ENCODE data around the gene FAM124A.

The FAM124A gene, protein sequence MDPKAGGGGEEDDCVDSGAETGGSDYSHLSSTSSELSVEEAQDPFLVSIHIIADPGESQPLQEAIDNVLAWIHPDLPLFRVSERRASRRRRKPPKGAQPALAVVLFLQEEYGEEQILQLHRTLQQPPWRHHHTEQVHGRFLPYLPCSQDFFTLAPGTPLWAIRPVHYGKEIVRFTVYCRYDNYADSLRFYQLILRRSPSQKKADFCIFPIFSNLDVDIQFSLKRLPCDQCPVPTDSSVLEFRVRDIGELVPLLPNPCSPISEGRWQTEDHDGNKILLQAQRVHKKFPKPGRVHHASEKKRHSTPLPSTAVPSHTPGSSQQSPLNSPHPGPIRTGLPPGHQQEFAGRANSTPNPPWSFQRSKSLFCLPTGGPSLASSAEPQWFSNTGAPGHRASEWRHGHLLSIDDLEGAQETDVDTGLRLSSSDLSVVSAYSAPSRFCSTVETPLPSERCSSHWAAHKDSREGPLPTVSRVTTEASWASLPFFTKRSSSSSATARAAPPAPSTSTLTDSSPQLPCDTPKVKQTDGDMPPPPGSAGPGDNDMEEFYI

GRCh38 chr13:51222037-51222685 lies at the start of gene FAM124A:
Gene FAM124A (plus strand): TSS chr13:51222398. CDS start chr13:51222502, 104 bp downstream.
- DNase-seq = peak; percentile 71

GRCh38 chr13:51175021-51175420 lies 47.2 kb upstream of the FAM124A start:
- no peak for DNase-seq

DNA sequence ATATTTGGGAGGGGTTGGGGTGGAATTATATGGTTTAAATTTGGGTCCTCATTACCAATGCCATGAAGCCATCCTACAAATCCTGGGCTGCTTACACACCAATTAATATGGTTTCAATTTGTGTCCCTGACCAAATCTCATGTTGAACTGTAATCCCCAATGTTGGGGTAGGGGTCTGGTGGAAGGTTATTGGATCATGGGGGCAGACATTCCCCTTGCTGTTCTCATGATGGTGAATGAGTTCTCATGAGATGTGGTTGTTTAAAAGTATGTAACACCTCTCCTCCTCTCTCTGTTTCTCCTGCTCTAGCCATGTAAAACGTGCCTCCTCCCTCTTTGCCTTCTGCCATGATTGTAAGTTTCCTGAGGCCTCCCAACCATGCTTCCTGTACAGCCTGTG lies 46.6 kb upstream of the FAM124A start:
- DNase-seq = no peak

- DNase-seq = no peak
Observed at GRCh38 chr13:51177188-51177587, 45.0 kb upstream of the FAM124A start.

DNA sequence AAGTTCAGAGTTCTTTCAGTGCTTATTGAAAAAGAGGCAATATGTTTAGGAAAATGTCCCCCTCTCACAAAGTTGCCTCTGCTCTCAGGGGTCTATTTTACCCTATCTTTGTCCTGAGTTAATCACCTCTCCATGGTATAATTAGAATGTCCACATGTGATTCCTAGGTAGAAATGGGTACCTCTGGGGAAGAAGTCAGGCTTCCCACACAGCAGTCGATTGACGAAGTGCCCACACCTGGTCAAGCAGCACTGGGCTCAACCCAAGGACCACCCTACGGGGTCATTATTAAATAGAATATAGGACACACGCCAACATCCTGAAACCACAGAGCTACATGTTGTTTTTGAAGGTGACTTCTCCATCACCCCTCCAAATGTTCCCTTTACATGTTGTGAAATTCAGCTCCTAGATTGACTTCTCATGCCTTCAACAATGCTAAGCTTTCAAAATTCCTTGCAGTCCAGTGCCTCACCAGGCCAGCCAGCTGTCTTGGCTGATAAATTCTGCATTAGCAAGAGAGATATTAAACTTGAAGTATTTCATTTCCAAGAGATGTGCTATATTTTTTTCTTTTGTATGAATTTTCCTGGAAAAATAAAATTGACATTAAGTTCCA lies 43.6 kb upstream of the FAM124A start:
- DNase-seq = no peak

DNA sequence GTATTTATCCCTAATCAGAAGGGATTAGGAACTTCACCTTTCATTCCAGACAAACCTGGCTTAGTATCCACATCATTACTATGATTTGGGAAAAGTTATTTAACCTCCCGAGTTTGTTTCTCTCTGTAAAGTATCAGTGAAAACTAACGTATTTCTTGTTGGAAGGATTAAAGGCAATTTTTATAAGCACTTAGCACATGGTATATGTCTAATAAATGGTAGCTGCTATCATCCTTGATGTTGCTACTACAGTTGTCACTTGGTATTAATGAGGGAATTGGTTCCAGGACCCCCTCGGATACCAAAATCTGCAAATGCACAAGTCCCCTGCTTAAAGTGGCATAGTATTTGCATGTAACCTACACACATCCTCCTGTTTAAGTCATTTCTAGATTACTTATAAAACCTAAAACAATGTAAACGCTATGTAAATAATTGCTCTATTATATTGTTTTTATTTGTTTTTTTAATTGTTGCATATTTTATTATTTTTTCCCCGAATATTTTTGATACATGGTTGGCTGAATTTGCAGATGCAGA lies 42.7 kb upstream of the FAM124A start:
- DNase-seq = no peak

- no peak for DNase-seq
Observed at GRCh38 chr13:51180853-51181511, 41.2 kb upstream of the FAM124A start.

DNA sequence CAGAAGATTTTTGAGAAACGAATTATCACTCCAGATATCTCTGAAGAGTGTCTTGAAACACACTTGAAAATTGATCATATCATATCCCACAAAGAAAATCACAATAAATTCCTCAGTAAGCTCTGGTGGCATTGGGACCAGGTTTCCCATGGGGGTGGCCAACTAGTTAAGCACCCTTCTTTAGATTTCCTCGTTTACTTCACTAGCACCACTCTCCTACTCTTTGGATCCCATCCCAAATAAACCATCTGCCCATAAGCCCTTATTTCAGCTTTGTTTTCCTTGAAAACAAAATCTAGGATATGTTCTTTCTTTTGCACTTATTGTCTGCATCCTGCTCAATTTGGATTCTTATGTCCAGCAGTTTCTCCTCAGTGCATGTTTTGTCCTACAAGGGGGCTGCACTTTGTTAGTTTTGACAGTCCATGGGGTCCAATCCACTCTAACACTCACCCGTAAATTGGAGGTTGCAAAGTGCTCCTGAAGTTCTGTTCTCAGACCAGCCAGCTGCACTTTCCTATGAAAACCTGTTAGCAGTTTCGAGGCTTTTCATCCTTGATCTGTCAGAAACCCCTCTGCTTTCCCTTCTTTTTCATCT lies 40.3 kb upstream of the FAM124A start:
- DNase-seq = no peak

GRCh38 chr13:51191743-51192142 lies 30.5 kb upstream of the FAM124A start:
- no peak for DNase-seq

DNA sequence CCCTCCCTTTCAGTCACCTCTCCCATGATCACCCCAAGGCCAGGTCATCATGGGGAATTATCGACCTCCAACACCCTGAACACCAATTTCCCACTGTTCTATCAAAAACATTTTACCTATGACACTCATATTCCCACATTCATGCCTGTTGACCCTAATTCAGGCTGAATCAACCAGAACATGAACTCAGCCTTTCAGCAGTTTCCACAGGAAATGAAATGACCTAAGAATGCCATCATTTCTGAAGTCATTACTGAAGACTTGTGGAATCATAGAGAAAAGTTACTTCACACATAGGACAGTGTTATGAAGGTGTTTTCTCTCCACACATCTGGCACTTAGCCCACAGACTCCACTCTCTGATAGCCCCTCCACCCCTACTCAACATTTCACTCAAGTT lies 29.9 kb upstream of the FAM124A start:
- DNase-seq = no peak

DNA sequence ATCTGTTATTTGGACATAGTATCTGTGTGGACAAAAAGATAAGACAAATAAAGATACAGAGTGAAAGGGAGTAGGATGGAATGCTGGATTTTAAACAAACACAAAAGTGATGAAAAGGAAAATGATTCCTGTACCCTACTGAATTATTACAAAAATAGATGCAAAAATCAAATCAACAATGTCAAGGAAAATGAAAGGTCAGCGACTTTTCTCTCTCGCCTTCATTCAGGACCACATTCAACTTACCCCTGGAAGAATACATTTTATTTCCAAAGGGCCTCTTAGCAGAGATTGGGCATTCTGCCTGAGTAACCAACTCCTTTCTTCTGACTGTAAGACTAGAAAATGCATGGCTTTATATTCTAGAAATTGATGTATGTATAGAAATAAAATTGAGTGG lies 28.8 kb upstream of the FAM124A start:
- DNase-seq = no peak

DNA sequence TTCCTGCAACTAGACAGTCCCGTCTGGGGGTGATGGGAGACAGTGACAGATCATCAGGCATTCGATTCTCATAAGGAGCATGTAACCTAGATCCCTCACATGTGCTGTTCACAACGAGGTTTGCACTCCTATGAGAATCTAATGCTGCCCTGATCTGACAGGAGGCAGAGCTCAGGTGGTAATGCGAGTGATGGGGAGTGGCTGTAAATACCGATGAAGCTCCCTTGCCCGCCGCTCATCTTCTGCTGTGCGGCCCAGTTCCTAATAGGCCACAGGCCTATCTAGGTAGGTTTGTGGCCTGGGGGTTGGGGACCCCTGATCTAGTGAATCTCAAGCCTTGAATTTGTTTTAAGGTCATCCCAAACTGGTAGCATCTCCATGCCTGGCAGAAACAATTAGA lies 27.3 kb upstream of the FAM124A start:
- DNase-seq = no peak

- DNase-seq = no peak
Observed at GRCh38 chr13:51201886-51202285, 20.3 kb upstream of the FAM124A start.

DNA sequence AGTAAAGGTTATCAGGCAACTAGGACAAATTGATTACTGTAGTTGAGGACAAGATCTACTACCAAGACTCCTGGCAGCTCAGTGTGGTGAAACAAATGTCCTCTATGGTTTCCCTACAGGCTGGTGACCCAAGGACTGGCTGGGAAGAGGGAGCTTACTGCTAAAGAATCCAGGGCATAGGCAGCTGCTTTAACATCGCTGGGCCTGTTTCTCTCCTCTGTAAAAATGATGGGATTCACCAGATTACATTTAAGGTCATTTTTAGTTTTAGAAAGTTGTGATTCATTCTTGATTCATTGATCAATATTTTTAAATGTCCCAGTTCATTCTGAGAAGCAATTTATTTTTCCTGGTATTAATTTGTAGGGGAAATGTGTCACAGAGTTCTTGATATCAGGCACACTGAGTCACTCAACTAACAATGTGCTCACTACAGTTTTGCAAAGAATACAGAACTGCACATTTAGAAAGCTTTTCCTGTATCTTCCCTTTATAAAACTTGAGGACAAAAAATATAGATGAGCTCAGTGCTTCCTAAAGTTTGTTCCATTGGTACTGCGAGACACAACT lies 19.6 kb upstream of the FAM124A start:
- DNase-seq = no peak

DNA sequence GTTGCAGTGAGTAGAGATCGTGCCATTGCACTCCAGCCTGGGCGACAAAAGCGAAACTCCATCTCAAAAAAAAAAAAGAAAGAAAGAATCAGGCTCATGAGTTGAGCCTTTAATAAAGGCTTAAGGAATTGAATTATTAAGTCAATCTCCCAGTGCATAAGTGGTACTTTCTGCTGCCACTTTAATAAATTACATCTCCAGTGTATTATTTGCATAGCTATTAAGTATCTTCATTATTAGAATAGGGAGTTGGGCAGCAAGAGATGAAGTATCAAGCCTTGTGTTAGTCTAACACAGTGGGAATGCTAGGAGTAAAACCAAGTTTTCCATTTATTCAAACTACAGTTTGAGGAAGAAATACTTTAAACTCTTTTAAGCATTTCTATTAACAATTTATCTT lies 15.6 kb upstream of the FAM124A start:
- no peak for DNase-seq

DNA sequence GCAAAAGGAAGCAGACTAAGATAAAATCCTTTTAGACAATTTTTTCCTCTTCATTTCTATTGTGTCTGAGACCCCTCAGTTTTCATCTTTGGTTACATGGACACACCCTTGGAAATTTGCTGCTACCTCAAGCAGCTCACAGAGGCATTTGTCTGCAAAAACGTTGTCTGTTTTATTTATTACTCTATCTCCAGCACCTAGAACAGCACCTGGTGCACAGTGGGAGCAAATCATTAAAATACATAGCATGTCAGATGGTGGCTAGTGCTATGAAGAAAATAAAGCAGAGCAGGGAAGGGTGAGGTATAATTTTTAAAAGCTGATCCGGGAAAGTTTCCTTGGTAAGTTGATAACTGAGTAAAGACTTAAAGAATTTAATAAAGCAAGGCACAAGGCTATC lies 14.3 kb upstream of the FAM124A start:
- no peak for DNase-seq

DNA sequence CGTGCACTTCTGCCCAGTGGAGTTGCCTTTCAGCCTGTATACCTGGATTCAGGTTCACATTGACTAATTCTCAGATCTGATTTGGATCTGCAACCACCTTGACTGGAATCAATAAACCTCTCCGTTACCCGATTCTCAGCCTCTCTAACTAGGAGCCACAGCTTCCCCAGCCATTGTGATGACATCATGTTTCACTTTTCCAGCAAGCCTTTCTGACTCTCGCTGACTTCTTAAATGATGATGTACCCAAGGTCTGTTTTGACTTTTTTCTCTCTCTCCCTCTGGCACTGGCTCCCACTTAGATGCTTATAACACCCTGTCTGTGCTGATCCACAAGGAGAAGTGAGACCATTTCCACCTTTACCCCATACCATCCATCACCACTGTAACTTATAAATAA lies 13.5 kb upstream of the FAM124A start:
- no peak for DNase-seq

DNA sequence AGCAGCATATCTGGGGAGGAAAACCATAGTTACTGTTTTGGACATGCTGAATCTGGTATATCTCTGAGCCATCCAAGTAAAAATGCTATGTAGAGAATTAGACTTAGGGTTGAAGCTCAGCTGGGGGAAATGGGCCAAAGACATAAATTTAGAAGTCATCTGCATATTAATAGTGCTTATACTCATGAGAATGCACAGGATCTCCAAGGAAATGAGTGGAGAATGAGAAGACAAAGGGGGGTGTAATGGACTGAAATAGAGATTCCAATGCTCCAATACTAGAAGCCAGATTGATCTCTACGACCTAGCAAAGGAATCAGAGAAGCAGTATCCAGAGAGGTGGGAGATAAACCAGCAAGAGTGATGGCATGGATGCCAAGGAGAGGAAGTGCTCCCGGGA lies 10.3 kb upstream of the FAM124A start:
- DNase-seq = no peak

- DNase-seq = no peak
Observed at GRCh38 chr13:51212758-51213157, 9.4 kb upstream of the FAM124A start.

GRCh38 chr13:51213173-51213728 lies 8.9 kb upstream of the FAM124A start:
- no peak for DNase-seq

GRCh38 chr13:51218626-51219025 lies 3.6 kb upstream of the FAM124A start:
- DNase-seq = no peak

DNA sequence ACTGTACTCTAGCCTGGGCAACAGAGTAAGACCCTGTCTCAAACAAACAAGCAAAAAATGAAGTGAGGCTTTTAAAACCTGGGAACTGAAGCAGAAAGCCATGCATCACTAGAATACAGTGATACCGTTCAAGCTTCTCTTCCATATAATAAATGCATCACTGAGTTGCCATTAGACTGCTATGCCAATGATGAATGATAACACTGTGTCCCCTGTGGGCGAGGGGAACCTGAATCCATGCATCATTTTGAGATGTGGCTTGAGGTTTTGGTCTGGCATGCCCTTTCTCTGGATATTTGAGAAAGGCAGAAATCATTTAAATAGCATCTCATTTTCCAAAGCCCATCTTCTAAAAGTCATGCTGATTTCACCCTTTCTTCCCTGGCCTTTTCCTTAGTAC lies 1.5 kb upstream of the FAM124A start:
- DNase-seq = no peak

Data from RPMI8226 (cell line).